ENCODE results near the gene PPIF.

GRCh38 chr10:79393924-79394610, 46.8 kb downstream of the PPIF start:
- TF ChIP-seq CTCF (IDR thresholded peaks at IDR 0.05) (no peak), POLR2A (IDR thresholded peaks at IDR 0.05) (no peak)

Data from testis (tissue), 2 donors.